Measurements from ENCODE around the gene POLR1A.

Gene POLR1A

DNA sequence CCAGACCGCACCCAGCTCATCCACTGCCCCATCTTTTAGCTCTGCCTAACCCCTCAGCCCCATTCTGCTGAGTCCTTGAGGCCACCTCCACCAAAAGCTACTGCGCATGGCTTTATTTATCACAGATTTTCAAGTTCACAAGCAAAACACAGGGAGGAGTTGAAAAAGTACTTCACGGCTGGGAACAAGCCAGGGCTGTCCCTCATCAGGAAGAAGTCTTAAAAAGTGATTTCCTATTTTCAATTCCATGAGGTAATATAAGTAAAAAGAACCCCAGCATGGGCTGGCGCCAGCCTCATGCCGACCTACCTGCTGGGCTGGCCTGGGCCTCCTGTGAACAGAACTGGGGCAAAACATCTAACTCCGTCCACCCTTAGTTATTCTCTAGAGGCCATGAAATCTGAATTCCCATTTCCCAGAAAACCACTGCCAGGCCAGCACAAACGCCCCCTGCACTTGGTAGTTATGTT lies 69.0 kb downstream of the POLR1A start:
- DNase-seq = no peak

DNA sequence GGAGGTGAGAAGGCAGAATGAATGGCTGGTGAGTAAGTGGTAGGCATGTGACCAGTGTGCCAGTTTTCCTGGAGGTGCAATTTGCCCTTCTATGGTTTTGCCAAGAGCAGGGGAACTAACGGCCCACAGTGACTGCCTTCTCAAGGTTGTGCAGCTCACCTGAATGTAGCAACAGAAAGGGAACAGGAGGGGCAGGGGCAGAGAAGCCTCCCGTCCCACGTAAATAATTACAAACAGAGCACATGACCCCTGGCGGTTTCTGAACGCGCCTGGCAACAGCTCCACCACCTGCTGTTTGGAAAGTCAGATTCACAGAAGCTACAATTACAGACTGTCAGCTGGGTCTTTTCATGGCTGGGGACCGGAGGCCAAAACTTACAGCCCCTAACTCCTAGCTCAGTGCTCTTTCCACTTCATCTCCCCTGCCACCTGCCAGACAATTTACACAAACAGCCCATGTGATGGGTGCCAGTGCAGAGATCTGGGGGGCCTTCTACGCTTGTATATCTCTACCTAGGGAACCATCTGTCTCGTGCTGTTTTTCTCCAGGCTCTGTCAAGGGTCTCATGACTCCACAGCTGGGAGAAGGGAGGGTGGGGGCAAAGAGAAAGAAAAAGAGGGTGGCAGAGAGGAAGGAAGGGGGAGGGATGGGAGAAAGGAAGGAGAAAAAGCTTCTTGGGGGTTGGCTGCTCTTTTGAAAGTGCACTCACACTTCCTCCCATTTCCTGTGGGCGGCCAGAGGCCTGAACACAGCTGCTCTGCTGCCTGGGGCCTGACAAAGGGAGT lies 69.6 kb downstream of the POLR1A start:
- peak; percentile 62 to 64 for DNase-seq

DNA sequence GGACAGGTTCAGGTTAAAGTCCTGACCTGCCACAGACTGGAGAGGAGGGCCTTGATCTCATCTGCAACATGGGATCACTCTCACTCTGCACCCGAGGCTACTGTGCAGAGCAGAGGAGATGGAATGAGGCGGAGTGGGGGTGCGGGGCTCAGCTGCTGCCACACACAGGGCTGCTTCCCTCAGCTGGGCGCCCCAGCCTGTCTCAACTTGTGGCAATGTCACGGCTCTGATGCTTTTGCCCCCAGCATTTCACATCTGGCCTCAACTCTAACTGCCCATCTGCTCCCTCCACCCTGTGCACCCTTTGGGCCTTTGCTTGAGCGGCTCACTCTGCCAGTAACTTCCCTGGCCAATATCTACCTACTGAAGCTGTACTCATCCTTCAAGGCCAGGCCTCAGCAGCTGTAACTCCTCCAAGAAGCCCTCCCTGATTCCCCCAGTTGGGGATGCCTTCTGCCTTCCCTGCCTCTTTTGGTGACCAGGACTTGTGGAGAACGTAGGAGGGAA lies 70.3 kb downstream of the POLR1A start:
- DNase-seq = no peak

GRCh38 chr2:86033751-86034692 lies 71.7 kb downstream of the POLR1A start:
- no peak for DNase-seq

- DNase-seq = no peak
These were observed 72.7 kb downstream of the POLR1A start for GRCh38 chr2:86032861-86033595.

- DNase-seq = no peak
These were observed 74.1 kb downstream of the POLR1A start for GRCh38 chr2:86031606-86032005.

- no peak for DNase-seq
These were observed 74.5 kb downstream of the POLR1A start for GRCh38 chr2:86031151-86031550.

- no peak for DNase-seq
These were observed 75.8 kb downstream of the POLR1A start for GRCh38 chr2:86029873-86030272.

- no peak for DNase-seq
These were observed 76.8 kb downstream of the POLR1A start for GRCh38 chr2:86028766-86029381.

DNA sequence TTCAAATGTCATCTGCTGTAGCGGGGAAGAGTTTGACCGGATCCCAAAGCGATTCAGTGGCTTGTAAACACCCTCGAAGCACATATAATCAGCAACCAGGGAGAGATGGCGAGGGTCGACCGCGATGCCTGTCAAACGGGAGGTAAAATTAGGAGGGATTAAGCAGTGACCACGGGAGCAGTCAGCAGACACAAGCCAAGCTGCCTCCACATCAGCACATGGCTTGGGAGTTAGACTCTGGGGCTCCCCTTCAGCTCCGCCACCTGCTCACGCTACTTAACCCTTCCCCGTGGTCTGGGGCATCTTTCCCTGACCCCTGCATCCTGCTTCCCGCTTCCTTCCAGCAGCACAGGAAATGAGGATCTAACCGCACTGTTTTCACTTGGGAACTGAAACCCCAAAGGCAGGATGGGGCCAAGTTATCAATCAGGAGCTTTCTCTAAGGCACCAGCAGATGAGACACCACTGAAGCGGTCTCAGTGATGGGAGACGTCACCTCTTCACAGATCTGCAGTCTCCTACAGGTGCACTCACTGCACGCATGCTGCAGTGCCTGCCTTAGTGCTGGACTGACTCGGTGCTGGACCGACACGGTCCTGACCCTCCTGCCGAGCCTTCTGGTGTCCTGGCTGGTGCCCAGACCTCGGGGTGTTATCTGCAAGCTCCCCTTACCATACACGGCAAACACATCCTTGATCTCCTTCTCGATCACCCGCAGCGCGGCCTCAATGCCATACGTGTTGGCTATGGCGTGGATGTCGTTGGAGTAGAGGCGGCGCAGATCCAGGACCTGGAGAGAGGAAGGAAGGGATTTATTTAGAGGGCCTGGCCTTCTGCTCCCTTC lies 77.5 kb downstream of the POLR1A start:
- no peak for DNase-seq

GRCh38 chr2:86027196-86027921 lies 78.3 kb downstream of the POLR1A start:
- DNase-seq = no peak

- no peak for DNase-seq
These were observed 79.0 kb downstream of the POLR1A start for GRCh38 chr2:86026744-86027065.

GRCh38 chr2:86025976-86026743 lies 79.5 kb downstream of the POLR1A start:
- peak in 1 of 2 donors; percentile 25 for DNase-seq

- no peak for DNase-seq
These were observed 80.4 kb downstream of the POLR1A start for GRCh38 chr2:86025229-86025820.

DNA sequence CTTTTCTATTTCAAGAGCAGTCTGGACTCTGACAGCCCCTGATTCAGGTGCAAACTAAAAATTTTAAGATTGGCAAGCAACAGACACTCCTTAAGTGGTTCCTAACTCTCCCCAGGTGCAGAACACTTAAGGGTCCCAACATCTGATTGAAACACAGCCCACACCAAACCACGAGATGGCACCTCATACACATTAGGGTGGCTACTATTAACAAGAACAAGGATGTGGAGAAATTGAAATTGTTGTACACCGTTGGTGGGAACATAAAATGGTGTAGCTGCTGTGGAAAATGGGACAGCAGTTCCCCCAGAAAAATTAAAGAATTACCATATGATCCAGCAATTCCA lies 82.3 kb downstream of the POLR1A start:
- DNase-seq = no peak

DNA sequence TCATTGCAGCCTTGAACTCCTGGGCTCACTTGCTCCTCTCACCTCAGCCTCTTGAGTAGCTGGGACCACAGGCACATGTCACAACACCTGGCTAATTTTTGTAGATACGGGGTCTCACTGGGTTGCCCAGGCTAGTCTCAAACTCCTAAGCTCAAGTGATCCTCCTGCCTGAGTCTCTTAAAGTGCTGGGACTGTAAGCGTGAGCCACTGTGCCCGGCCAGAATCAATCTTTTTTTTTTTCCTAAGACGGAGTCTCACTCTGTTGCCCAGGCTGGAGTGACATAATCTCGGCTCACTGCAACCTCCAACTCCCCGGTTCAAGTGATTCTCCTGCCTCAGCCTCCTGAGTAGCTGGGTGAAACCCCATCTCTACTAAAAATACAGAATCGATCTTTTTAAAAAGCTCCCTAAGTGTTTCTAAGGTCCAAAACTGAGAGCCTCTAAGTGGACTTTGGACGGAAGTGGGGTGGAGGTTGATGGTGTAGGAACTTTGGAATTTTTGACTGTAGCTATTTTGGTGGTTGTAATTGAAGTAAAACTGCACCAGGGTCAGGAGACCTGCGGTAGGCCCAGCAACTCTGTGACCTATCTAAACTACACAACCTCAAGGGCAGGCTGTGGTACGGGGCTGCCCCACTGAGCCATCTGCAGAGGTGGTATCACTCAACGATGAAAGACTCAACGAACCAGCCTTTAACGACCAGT lies 82.9 kb downstream of the POLR1A start:
- no peak for DNase-seq

DNA sequence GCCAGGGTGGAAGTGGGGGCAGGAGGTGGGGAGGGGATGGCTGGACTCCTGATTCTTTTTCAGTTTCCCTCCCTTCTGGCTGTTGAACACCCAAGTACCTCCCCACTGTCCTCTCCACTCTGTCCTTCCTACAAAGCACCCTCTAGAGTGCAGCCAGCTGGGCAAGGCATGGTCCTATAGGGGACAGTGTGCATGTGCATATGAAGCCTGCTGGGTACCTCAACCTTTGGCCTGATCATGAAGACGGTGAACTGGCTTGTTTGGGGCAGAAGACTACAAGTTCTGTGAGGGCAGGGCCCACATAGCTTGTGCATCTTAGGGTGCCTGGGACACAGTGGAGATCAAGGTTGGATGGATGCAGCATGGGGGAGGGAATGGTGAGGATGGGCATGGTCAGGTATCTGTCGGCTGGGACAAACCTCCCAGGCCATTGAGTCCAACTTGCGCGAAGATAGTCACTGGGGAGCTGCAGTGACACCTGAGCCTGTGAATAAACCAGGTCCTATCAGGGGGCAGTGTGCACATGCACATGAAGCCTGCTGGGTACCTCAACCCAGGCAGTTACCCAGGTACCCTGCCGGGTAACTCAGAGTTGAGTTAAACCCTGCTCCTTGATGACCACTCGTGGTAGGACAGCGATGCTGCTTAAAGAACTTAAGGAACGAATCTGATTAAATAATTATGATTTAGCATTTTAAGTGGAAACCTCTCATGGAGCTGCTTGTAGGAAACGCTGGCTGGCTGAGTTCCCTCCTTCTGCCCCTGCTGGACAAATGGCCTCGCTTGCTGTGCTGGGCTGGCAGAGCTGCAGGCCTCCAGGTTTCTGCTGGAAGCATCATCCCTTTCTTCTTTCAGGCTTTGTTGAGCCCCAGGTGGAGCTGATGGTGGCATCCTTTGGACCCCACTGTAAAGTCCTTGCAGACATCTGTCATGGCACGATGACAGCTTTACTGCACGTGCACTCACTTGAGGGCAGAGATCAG lies 84.0 kb downstream of the POLR1A start:
- no peak for DNase-seq

GRCh38 chr2:86020984-86021383 lies 84.7 kb downstream of the POLR1A start:
- peak; percentile 74 to 80 for DNase-seq

All from hippocampal formation (tissue), 2 donors.